Naive B cell (primary cell): ENCODE measurements around the gene STX1B. TPM values are rescaled to one million over a fixed set of nuclear protein-coding genes. Genes with fewer than 3 reads are reported as not detected.

ENCODE experiments used
- ATAC-seq, 2 donors: fragments of 150-1000 bp; cut with Tn5 transposase; 2 replicates each; pipeline ENCODE4 v1.10.0; 2021; ENCODE audit warnings: low read depth in 2 of 2, mild to moderate bottlenecking in 2 of 2, moderate library complexity in 2 of 2
- DNase-seq: peaks from one replicate; pipeline ENCODE4 v3.0.0; 2022
- H3K27ac Mint-ChIP-seq, 6 donors: one replicate each; pipeline ENCODE4 v1.8.0; 2020 to 2022; ENCODE audit warnings: mild to moderate bottlenecking in 6 of 6, mixed read lengths in 6 of 6, moderate library complexity in 5 of 6, inconsistent platforms in 2 of 6
- H3K27me3 Mint-ChIP-seq, 3 donors: one replicate each; pipeline ENCODE4 v1.8.0; 2021 to 2022; ENCODE audit warnings: mixed read lengths in 3 of 3, mild to moderate bottlenecking in 1 of 3
- H3K36me3 Mint-ChIP-seq, 2 donors: one replicate each; pipeline ENCODE4 v1.8.0; 2020 to 2022; ENCODE audit warnings: mixed read lengths in 2 of 2, inconsistent platforms in 1 of 2, mild to moderate bottlenecking in 1 of 2
- H3K4me1 Mint-ChIP-seq, 3 donors: one replicate each; pipeline ENCODE4 v1.8.0; 2020 to 2022; ENCODE audit warnings: mixed read lengths in 3 of 3, inconsistent platforms in 1 of 3, mild to moderate bottlenecking in 1 of 3, moderate library complexity in 1 of 3
- H3K4me3 Mint-ChIP-seq, 8 donors: one replicate each; pipeline ENCODE4 v1.8.0; 2020 to 2022; ENCODE audit warnings: mild to moderate bottlenecking in 8 of 8, mixed read lengths in 8 of 8, moderate library complexity in 8 of 8, inconsistent platforms in 2 of 8
- H3K9me3 Mint-ChIP-seq, 7 donors: one replicate each; pipeline ENCODE4 v1.8.0; 2020 to 2022; ENCODE audit warnings: mixed read lengths in 7 of 7, mild to moderate bottlenecking in 5 of 7, inconsistent platforms in 2 of 7, moderate library complexity in 1 of 7
- polyA plus RNA-seq, 6 donors: library from polyadenylated mRNA; unstranded; fragments of 300-500 nt; fragmentation: Illumina TruSeq; gene quantifications; one replicate each; pipeline ENCODE4 v1.2.3, GENCODE V29; 2021; ENCODE audit warnings: low read depth in 6 of 6

Gene STX1B
- polyA plus RNA-seq, 6 donors from 2014 or later: not detected

- Mint-ChIP-seq H3K27me3 (peaks cover 31 to 57% (median 42%) of the 10 kb centered on the region in 3 donors), H3K4me3 (peak overlapping the region in 1 of 8 donors; percentile 69), H3K4me1 (peaks cover 10 to 28% (median 25%) of the 10 kb centered on the region in 3 donors), H3K27ac (peak overlapping the region in 1 of 6 donors; percentile 57), H3K9me3 (peaks cover 0 to 4% (median 0%) of the 10 kb centered on the region in 7 donors), H3K36me3 (peaks cover 0 to 6% of the 10 kb centered on the region in 2 donors)
- no peak for ATAC-seq
- DNase-seq: no peak
Measured at GRCh38 chr16:31008551-31008950, 1.9 kb downstream of the STX1B start.

- peaks cover 0 to under 1% (median 0%) of the 10 kb centered on the region in 7 donors for H3K9me3 Mint-ChIP-seq
- H3K4me1 Mint-ChIP-seq: peaks cover 6 to 24% (median 21%) of the 10 kb centered on the region in 3 donors
- peaks cover 0 to 6% of the 10 kb centered on the region in 2 donors for H3K36me3 Mint-ChIP-seq
- H3K27me3 Mint-ChIP-seq: peaks cover 27 to 57% (median 42%) of the 10 kb centered on the region in 3 donors
- H3K27ac Mint-ChIP-seq: peak overlapping the region in 1 of 6 donors; percentile 57
- DNase-seq (no peak), ATAC-seq (no peak)
- H3K4me3 Mint-ChIP-seq: no peak overlapping the region
Measured at GRCh38 chr16:31008149-31008548, 2.3 kb downstream of the STX1B start.

DNA sequence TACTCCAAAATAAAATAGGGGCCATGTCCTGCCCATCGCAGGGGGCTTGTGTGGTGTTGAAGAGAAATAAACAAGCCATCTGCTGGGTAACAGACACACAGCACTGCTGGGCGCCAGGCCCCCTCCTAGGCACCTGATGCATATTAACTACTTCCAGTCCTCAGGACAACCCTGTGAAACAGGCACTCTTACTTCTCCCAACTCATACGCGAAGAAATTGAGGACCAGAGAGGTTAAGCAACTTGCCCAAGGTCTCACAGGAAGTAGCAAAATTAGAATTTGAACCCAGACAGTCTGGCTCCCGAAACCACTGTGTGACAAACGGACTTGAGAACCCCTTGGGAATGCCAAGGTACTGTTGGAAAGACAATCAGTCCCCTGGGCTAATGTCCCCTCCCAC lies 2.8 kb downstream of the STX1B start:
- ATAC-seq: no peak
- peak overlapping the region in 1 of 6 donors; percentile 33 for H3K27ac Mint-ChIP-seq
- H3K27me3 Mint-ChIP-seq: peaks cover 26 to 54% (median 42%) of the 10 kb centered on the region in 3 donors
- H3K4me1 Mint-ChIP-seq: peaks cover 6 to 22% (median 19%) of the 10 kb centered on the region in 3 donors
- H3K4me3 Mint-ChIP-seq: no peak overlapping the region
- DNase-seq: no peak
- H3K36me3 Mint-ChIP-seq: peaks cover 0 to 6% of the 10 kb centered on the region in 2 donors
- no peaks in the 10 kb centered on the region for H3K9me3 Mint-ChIP-seq

DNA sequence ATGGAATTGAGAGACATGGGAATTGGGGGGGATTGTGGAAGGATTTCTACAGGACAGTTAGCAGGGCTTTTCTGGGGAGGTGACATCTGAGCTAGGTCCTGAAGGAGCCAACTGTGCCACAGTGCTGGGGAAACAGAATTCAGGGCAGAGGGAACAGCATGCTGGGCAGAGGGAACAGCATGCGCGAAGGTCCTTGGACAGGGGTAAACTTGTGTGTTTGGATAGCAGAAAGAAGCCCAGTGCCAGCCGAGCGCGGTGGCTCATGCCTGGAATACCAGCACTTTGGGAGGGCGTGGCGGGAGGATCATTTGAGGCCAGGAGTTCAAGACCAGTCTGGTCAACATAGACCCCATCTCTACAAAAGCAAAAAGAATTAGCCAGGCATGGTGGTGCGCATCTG lies 3.8 kb downstream of the STX1B start:
- Mint-ChIP-seq H3K4me1 (peaks cover 4 to 14% (median 13%) of the 10 kb centered on the region in 3 donors), H3K4me3 (no peak overlapping the region), H3K27me3 (peaks cover 30 to 51% (median 38%) of the 10 kb centered on the region in 3 donors), H3K9me3 (no peaks in the 10 kb centered on the region), H3K27ac (no peak overlapping the region), H3K36me3 (peaks cover 0 to 4% of the 10 kb centered on the region in 2 donors)
- ATAC-seq (no peak), DNase-seq (no peak)

DNA sequence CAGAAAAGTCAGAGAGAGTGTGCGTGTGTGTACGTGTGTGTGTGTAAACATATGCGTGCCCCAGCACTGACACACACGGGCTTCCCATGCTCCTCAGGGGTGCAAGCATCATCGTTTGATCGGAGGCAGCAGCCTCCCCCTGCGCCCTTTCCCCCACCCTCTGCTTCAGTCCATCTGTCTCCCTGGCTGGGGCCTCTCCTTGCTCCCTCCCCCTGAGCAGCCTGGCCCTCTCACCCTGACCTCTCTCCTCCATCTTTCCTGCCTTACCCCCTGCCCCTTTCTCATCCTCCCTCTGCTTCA lies 4.4 kb downstream of the STX1B start:
- H3K4me1 Mint-ChIP-seq: peaks cover 0 to 8% (median 7%) of the 10 kb centered on the region in 3 donors
- H3K4me3 Mint-ChIP-seq: no peak overlapping the region
- no peaks in the 10 kb centered on the region for H3K36me3 Mint-ChIP-seq
- peak overlapping the region in 1 of 6 donors; percentile 40 for H3K27ac Mint-ChIP-seq
- no peak for DNase-seq
- ATAC-seq: no peak
- H3K9me3 Mint-ChIP-seq: no peaks in the 10 kb centered on the region
- peaks cover 25 to 45% (median 35%) of the 10 kb centered on the region in 3 donors for H3K27me3 Mint-ChIP-seq

DNA sequence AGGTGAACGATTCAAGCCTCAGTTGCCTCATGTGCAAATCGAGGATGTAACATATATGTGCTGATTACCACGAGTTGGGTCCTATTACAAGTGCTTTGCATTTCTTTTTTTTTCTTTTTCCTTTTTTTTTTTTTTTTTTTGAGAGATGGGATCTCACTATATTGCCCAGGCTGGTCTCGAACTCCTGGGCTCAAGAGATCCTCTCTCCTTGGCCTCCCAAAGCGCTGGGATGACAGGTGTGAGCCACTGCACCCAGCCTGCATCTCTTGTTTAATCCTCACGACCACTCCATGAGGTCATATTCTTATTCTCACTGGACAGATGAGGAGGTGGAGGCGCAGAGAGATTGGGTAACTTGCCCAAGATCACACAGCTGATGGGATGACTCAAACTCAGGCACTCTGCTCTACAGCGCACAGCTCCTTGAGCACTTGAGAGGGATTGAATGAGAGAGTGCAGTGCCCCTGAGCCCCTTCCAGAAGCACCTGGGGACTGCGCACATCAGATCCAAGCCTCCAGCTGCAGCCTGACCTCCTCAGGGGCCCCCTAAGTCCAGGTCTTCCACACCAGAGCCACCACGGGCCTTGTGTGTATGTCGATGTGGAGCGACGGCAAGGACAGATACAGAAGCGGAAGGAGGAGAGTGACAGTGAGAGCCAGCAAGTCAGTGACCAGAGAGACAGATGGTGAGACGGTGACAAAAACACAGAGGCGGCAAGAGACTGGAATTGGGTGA lies 4.9 kb downstream of the STX1B start:
- H3K9me3 Mint-ChIP-seq: no peaks in the 10 kb centered on the region
- H3K27me3 Mint-ChIP-seq: peaks cover 22 to 44% (median 34%) of the 10 kb centered on the region in 3 donors
- no peaks in the 10 kb centered on the region for H3K36me3 Mint-ChIP-seq
- H3K4me3 Mint-ChIP-seq: no peak overlapping the region
- DNase-seq (no peak), ATAC-seq (no peak)
- peaks cover 0 to 7% (median 5%) of the 10 kb centered on the region in 3 donors for H3K4me1 Mint-ChIP-seq
- no peak overlapping the region for H3K27ac Mint-ChIP-seq

DNA sequence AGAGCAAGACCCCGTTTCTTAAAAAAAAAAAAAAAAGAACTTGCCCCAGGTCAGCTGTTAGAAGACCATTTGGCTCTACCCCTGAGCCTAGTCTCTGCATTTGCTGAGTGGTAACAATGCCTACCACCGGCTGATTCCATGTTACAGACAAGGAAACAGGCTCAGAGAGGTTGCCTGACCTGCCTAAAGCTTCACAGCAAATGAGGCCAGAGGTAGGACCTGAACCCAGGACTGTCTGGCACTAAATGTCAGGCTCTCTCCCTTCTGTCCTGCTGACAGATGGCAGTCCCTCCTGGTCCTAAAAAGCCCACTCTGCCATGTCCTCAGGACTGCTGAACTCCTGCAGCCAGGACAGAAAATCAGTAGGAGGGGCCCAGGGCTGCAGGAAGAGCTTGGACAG lies 5.8 kb downstream of the STX1B start:
- Mint-ChIP-seq H3K4me3 (no peak overlapping the region), H3K36me3 (no peaks in the 10 kb centered on the region), H3K27ac (no peak overlapping the region), H3K27me3 (peaks cover 18 to 38% (median 27%) of the 10 kb centered on the region in 3 donors), H3K9me3 (no peaks in the 10 kb centered on the region), H3K4me1 (peaks cover 0 to under 1% (median 0%) of the 10 kb centered on the region in 3 donors)
- DNase-seq: no peak
- ATAC-seq: no peak

- H3K36me3 Mint-ChIP-seq: no peaks in the 10 kb centered on the region
- H3K27me3 Mint-ChIP-seq: peaks cover 13 to 29% (median 18%) of the 10 kb centered on the region in 3 donors
- no peak overlapping the region for H3K27ac Mint-ChIP-seq
- no peak overlapping the region for H3K4me3 Mint-ChIP-seq
- no peaks in the 10 kb centered on the region for H3K4me1 Mint-ChIP-seq
- ATAC-seq: no peak
- DNase-seq: no peak
- H3K9me3 Mint-ChIP-seq: no peaks in the 10 kb centered on the region
Measured at GRCh38 chr16:31003744-31004143, 6.7 kb downstream of the STX1B start.

DNA sequence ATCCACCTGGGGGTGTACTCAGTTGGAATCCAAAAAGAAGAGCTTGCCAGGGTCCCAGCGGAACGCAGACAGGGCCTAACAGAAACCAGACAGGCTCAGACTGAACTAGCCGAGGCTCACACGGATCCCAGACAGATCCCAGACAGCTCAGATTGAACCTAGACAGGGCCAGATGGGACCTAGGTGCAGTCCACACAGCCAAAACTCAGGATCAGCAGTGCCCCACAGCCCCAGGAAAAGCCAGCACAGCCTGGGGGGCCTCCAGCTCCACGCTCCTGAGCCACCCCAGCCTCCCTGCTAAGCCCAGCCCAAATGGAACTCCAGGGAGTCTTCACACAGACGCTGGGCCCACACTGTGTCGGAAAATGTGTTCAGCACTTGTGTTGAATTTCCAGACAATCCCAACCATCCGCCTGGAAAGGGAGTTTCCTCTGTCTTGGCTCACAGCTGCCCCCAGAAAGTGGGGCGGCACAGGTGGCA lies 7.5 kb downstream of the STX1B start:
- peaks cover 12 to 24% (median 18%) of the 10 kb centered on the region in 3 donors for H3K27me3 Mint-ChIP-seq
- peak overlapping the region in 1 of 6 donors; percentile 32 for H3K27ac Mint-ChIP-seq
- DNase-seq (no peak), ATAC-seq (no peak)
- H3K4me1 Mint-ChIP-seq: no peaks in the 10 kb centered on the region
- no peak overlapping the region for H3K4me3 Mint-ChIP-seq
- no peaks in the 10 kb centered on the region for H3K9me3 Mint-ChIP-seq
- H3K36me3 Mint-ChIP-seq: no peaks in the 10 kb centered on the region

GRCh38 chr16:31002250-31002700 lies 8.2 kb downstream of the STX1B start:
- ATAC-seq (no peak), DNase-seq (no peak)
- Mint-ChIP-seq H3K27ac (peak overlapping the region in 1 of 6 donors; percentile 96), H3K27me3 (peaks cover 12 to 24% (median 18%) of the 10 kb centered on the region in 3 donors), H3K9me3 (no peaks in the 10 kb centered on the region), H3K4me1 (no peaks in the 10 kb centered on the region), H3K36me3 (no peaks in the 10 kb centered on the region), H3K4me3 (no peak overlapping the region)

DNA sequence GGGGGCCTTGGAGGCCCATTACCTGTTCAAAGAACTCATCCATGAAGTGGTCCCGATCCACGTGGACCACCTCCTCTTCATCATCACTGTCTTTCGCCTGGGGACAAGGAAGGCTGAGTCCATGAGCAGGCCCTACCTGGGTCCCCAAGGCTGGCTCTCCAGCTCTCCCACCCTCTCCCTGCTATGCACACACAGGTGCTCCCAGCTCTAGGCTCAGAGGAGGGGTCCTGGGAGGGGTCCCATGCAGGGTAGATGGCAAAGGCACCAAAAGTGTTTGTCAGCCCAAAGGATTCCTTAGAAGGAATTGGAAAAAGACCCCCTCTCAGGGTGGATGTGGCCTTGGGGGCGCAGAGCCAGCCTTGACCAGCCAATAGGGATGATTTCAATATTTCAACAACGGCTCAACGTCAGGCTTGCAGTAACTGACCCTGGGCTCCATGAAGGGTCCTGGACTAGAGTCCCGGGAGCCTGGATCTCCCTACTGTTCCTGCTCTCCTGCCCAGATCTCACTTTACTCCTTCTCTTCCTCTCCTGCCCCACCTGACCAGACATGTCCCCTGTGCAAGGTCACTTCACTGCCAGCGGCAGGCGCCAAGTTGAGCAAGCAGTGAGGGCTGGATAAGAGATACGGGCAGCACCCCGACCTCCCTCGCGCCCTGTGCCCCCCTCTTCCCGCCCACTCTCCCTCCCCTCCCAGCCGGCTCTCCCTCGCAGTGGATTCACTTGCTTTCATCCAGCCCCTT lies 8.8 kb downstream of the STX1B start:
- Mint-ChIP-seq H3K36me3 (no peaks in the 10 kb centered on the region), H3K9me3 (no peaks in the 10 kb centered on the region), H3K4me1 (peaks cover 0 to 3% (median 0%) of the 10 kb centered on the region in 3 donors), H3K27ac (peak overlapping the region in 2 of 6 donors; percentile 26 to 96), H3K27me3 (peaks cover 12 to 24% (median 18%) of the 10 kb centered on the region in 3 donors), H3K4me3 (no peak overlapping the region)
- DNase-seq: no peak
- ATAC-seq: no peak

GRCh38 chr16:31000671-31001382 lies 9.6 kb downstream of the STX1B start:
- no peaks in the 10 kb centered on the region for H3K36me3 Mint-ChIP-seq
- DNase-seq (no peak), ATAC-seq (no peak)
- H3K27ac Mint-ChIP-seq: no peak overlapping the region
- peaks cover 0 to 3% (median 0%) of the 10 kb centered on the region in 3 donors for H3K4me1 Mint-ChIP-seq
- H3K4me3 Mint-ChIP-seq: no peak overlapping the region
- peaks cover 8 to 16% (median 10%) of the 10 kb centered on the region in 3 donors for H3K27me3 Mint-ChIP-seq
- H3K9me3 Mint-ChIP-seq: no peaks in the 10 kb centered on the region
